PC-9 (cell line): Measurements from ENCODE around the gene EXOG.

Experiments
- CTCF ChIP-seq: fragments of 200-600 bp; sonication (generic); conservative IDR thresholded peaks from 2 replicates; pipeline ENCODE4 v1.6.1; 2017; ENCODE audit warnings: mixed run types, antibody characterized with exemption, mild to moderate bottlenecking, moderate library complexity
- EZH2 ChIP-seq: fragments of 200-600 bp; sonication (generic); IDR thresholded peaks from 2 replicates; pipeline ENCODE4 v1.8.0; 2017; ENCODE audit warnings: antibody characterized with exemption, low read depth

DNA sequence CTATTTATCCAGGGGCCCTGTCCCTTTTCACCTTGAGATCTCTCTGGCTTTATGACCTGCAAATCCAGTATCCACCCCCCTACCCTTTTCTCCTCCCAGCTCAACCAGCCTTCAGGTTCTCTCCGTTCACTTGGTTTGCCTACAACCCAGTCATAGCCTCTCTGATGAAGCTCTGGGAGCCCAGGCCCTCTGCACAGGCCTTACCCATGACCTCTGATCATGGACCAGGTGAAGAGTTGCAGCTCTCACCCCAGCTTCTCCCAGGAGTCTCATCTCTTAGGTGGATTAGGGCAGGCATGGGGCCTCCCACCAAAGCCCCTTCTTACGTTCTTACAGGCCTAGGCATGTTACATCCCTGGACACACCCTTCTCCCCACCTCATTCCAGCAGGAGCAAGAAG, 59.8 kb downstream of the EXOG start:
- no peak for TF ChIP-seq CTCF
- no peak for TF ChIP-seq EZH2
